Measurements from ENCODE around the gene TOMM34. TPM values are rescaled to one million over a fixed set of nuclear protein-coding genes. Genes with fewer than 3 reads are reported as not detected.
A peak's percentile ranks its signal among the peaks of the same experiment; 100 is the strongest.

Gene TOMM34
- total and polyA plus RNA-seq, 9 of the 15 experiments (the other 6 are each of a cell fraction or from before 2014, with no cell fraction given), result 18.1 to 69.4 (median 41.7) TPM

GRCh38 chr20:44962483-44962882 is 2.3 kb upstream of the TOMM34 start (continued):
- TF ChIP-seq, protein P1, sequence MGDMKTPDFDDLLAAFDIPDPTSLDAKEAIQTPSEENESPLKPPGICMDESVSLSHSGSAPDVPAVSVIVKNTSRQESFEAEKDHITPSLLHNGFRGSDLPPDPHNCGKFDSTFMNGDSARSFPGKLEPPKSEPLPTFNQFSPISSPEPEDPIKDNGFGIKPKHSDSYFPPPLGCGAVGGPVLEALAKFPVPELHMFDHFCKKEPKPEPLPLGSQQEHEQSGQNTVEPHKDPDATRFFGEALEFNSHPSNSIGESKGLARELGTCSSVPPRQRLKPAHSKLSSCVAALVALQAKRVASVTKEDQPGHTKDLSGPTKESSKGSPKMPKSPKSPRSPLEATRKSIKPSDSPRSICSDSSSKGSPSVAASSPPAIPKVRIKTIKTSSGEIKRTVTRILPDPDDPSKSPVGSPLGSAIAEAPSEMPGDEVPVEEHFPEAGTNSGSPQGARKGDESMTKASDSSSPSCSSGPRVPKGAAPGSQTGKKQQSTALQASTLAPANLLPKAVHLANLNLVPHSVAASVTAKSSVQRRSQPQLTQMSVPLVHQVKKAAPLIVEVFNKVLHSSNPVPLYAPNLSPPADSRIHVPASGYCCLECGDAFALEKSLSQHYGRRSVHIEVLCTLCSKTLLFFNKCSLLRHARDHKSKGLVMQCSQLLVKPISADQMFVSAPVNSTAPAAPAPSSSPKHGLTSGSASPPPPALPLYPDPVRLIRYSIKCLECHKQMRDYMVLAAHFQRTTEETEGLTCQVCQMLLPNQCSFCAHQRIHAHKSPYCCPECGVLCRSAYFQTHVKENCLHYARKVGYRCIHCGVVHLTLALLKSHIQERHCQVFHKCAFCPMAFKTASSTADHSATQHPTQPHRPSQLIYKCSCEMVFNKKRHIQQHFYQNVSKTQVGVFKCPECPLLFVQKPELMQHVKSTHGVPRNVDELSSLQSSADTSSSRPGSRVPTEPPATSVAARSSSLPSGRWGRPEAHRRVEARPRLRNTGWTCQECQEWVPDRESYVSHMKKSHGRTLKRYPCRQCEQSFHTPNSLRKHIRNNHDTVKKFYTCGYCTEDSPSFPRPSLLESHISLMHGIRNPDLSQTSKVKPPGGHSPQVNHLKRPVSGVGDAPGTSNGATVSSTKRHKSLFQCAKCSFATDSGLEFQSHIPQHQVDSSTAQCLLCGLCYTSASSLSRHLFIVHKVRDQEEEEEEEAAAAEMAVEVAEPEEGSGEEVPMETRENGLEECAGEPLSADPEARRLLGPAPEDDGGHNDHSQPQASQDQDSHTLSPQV (IDR thresholded peaks at IDR 0.05), result no peak
- no peak for TF ChIP-seq CREB1 (IDR thresholded peaks at IDR 0.05)
- no peak for TF ChIP-seq CREB1 (CRISPR knock-in tag; IDR thresholded peaks at IDR 0.05)
- TF ChIP-seq BHLHE40 (IDR thresholded peaks at IDR 0.05; ENCODE audit: low read length), result no peak
- TF ChIP-seq ZNF232 (CRISPR knock-in tag; IDR thresholded peaks at IDR 0.05), result no peak

GRCh38 chr20:44961870-44962267 is 1.7 kb upstream of the TOMM34 start:
- in situ Hi-C loops (cut with MboI) (no loop called here), intact Hi-C loops (cut with micrococcal nuclease) (loop anchor here (2.0 kb wide), 1 partner anchor 51 kb away; the partner anchor contains the start of gene PABPC1L)
- no peak overlapping the region for H3K4me3 ChIP-seq
- no peaks in the 10 kb centered on the region for H3K9me3 ChIP-seq (replicated peaks; ENCODE audit: control insufficient read depth, insufficient read depth, low read depth, low read length)
- FAIRE-seq, result no peak
- ChIA-PET CTCF (ENCODE audit: low intra/inter-chr PET ratio) (no interaction called here), POLR2A (interaction anchor here (0.9 kb wide), 1 partner anchor 9 kb away, joined by 3 read pairs; no protein-coding TSS in a partner anchor)
- peaks cover 19% of the 10 kb centered on the region for H3K36me3 ChIP-seq (ENCODE audit: control insufficient read depth, insufficient read depth, low read length)
- H3K27me3 ChIP-seq (ENCODE audit: control insufficient read depth in 2 of 2, insufficient read depth in 2 of 2, low read length in 2 of 2), result no peaks in the 10 kb centered on the region
- H3K4me2 ChIP-seq (ENCODE audit: insufficient read depth, low read length), result no peak overlapping the region
- no peak for ATAC-seq
- H3K4me1 ChIP-seq (replicated peaks in 1 of 2; ENCODE audit: control insufficient read depth in 2 of 2, insufficient read depth in 2 of 2, low read length in 2 of 2), result peaks cover 34 to 47% of the 10 kb centered on the region in 2 experiments
- no peaks in the 10 kb centered on the region for H3K9me1 ChIP-seq (ENCODE audit: control insufficient read depth, insufficient read depth, low read length)
- peaks cover 4% of the 10 kb centered on the region; the same call in 1 of the 2 replicates for H4K20me1 ChIP-seq (replicated peaks; ENCODE audit: control insufficient read depth, insufficient read depth, low read length)
- H3K27ac ChIP-seq (ENCODE audit: extremely low read depth, low read depth, low read length), result peak overlapping the region; percentile 81; the same call in 2 of the 3 replicates
- BruUV-seq (replicated peaks), result no TSS peak
- DNase-seq (ENCODE audit: extremely low read depth in 1 of 4, low spot score in 3 of 4), result peak in 1 of 4 experiments; percentile 48
- peaks cover 47% of the 10 kb centered on the region for H3K79me2 ChIP-seq (ENCODE audit: control insufficient read depth, insufficient read depth, low read length)
- no peak overlapping the region for H3K9ac ChIP-seq (ENCODE audit: insufficient read depth in 1 of 2, low read depth in 2 of 2, low read length in 2 of 2)
- H2AFZ ChIP-seq (ENCODE audit: low read depth, low read length), result peak overlapping the region; percentile 42
- WGBS (ENCODE audit: insufficient coverage, low coverage, missing lambda C conversion rate), result 37% methylated on average over 3 of the region's 3 CpGs
- TF ChIP-seq EWSR1 (IDR thresholded peaks at IDR 0.05; ENCODE audit: borderline replicate concordance, low read depth, partially characterized antibody), result no peak
- TF ChIP-seq JUN (IDR thresholded peaks at IDR 0.05; ENCODE audit: borderline replicate concordance, low read depth, low read length), result 0 out of 2 replicates have a peak, but pooled peaks have one; percentile 29
- no peak for TF ChIP-seq JUN (CRISPR knock-in tag; IDR thresholded peaks at IDR 0.05; ENCODE audit: borderline replicate concordance)
- peak; percentile 74 for TF ChIP-seq USF1 (CRISPR knock-in tag; IDR thresholded peaks at IDR 0.05)
- TF ChIP-seq ZNF589 (CRISPR knock-in tag; IDR thresholded peaks at IDR 0.05; ENCODE audit: low read depth), result 0 out of 2 replicates have a peak, but pooled peaks have one; percentile 34
- peak; percentile 17 for TF ChIP-seq CBFA2T3 (IDR thresholded peaks at IDR 0.05)
- TF ChIP-seq RCOR1 (IDR thresholded peaks at IDR 0.05; ENCODE audit: borderline replicate concordance in 1 of 2, low read depth in 2 of 2, low read length in 2 of 2), result peak in 1 of 2 experiments; percentile 30; a peak in 1 of 4 replicates
- TF ChIP-seq USF2 (CRISPR knock-in tag; IDR thresholded peaks at IDR 0.05), result peak; percentile 66
- TF ChIP-seq, protein P2, sequence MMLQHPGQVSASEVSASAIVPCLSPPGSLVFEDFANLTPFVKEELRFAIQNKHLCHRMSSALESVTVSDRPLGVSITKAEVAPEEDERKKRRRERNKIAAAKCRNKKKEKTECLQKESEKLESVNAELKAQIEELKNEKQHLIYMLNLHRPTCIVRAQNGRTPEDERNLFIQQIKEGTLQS (IDR thresholded peaks at IDR 0.05), result peak; percentile 26; the same call in 1 of the 2 replicates
- TF ChIP-seq, protein P2 (CRISPR knock-in tag; conservative IDR thresholded peaks at IDR 0.05), result no peak
